Spinal cord (tissue), 10 donors: ENCODE data around the gene ASS1. TPM values are rescaled to one million over a fixed set of nuclear protein-coding genes. Genes with fewer than 3 reads are reported as not detected.

ENCODE experiments used
- DNase-seq, 6 donors: peaks; one replicate each; pipeline versions ENCODE4 v3.0.0 to v3.0.0-alpha.2; 2013 to 2015; ENCODE audit warnings: low spot score in 6 of 6, low read depth in 4 of 6
- H3K27ac ChIP-seq: one replicate; pipeline ENCODE4 v1.5.1; 2013; ENCODE audit warnings: low read depth, low read length, control low read depth
- H3K27me3 ChIP-seq: one replicate; pipeline ENCODE4 v1.6.1; 2013; ENCODE audit warnings: low read length; ENCODE audit not compliant: control insufficient read depth, insufficient read depth
- H3K36me3 ChIP-seq: one replicate; pipeline ENCODE4 v1.6.1; 2013; ENCODE audit warnings: low read length; ENCODE audit not compliant: control insufficient read depth, insufficient read depth
- H3K4me1 ChIP-seq: one replicate; pipeline ENCODE4 v1.6.1; 2013; ENCODE audit warnings: low read length; ENCODE audit not compliant: control insufficient read depth, insufficient read depth
- H3K4me3 ChIP-seq: one replicate; pipeline ENCODE4 v1.5.1; 2013; ENCODE audit warnings: low read depth, low read length, control low read depth
- H3K9me3 ChIP-seq: one replicate; pipeline ENCODE4 v1.6.1; 2013; ENCODE audit warnings: low read length; ENCODE audit not compliant: control insufficient read depth, insufficient read depth
- WGBS: methylation state at CpG from one replicate; pipeline ENCODE4 v1.1.5; 2013; ENCODE audit warnings: missing lambda C conversion rate; ENCODE audit not compliant: insufficient coverage; 5-methylcytosine and 5-hydroxymethylcytosine counted together
- polyA plus RNA-seq, 2 donors: library from polyadenylated mRNA; unstranded; fragments of 120-200 nt; gene quantifications; one replicate each; pipeline ENCODE4 v1.2.1, GENCODE V29; 2013; ENCODE audit not compliant: insufficient read length in 2 of 2
- total RNA-seq, 2 donors: library from RNA; depleted of rRNA in 1 of 2; stranded (reverse); fragments of 120-200 nt in 1 of 2; fragments of >200 nt in 1 of 2; gene quantifications; one replicate each; pipeline versions ENCODE4 v1.2.3 to v1.2.4, GENCODE V29; 2013 to 2014
- donor health status: healthy.

Gene ASS1
- total and polyA plus RNA-seq, 4 donors, result 40.2 to 234 (median 62.9) TPM

DNA sequence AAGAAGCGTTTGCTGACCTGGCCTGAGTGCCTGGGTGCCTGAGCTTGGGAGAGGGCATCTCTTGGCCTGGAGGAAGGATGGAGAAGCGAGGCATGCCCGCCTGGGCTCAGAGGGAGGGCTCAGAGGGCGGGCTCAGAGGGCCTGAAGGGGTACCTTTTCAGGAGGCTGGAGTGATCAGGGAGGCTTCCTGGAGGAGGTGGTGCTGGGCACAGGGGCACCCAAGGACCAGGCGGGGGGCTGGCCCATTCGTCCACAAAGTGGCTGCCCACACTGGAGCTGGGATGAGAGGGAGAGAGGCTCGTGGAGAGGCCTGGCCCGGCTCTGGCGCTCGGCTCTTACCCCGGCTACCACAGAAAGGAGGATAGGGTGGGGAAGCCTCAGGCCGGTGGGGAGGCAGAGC is 32.8 kb downstream of the ASS1 start:
- H3K4me1 ChIP-seq, result peaks cover 76% of the 10 kb centered on the region
- peaks cover 72% of the 10 kb centered on the region for H3K27me3 ChIP-seq
- H3K9me3 ChIP-seq, result no peaks in the 10 kb centered on the region
- 86% methylated on average over 9 of the region's 12 CpGs for WGBS
- H3K27ac ChIP-seq, result no peak overlapping the region
- DNase-seq, result no peak
- H3K4me3 ChIP-seq, result no peak overlapping the region
- H3K36me3 ChIP-seq, result peaks cover 20% of the 10 kb centered on the region

DNA sequence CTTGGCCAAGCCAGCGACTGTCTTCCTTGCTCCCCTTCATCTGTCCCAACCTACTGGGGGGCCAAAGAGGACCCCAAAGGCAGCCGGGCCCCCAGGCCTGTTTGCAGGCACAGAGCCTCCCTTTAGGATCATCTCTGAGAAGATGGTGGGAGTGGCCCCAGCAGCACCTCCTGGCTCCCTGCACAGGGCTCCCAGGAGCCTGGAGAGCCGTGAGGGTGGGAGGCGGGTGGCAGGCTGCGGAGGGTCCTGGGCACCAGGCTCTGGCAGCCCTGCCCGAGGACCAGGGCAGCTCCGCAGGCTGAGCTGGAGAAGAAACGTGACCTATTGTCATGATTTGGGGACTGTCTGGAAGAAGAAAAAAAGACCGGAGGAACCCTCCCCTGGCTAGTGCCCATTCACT is 33.4 kb downstream of the ASS1 start:
- no peak overlapping the region for H3K4me3 ChIP-seq
- no peaks in the 10 kb centered on the region for H3K9me3 ChIP-seq
- no peak for DNase-seq
- WGBS, result 62% methylated on average over 5 of the region's 9 CpGs
- H3K4me1 ChIP-seq, result peaks cover 73% of the 10 kb centered on the region
- peaks cover 20% of the 10 kb centered on the region for H3K36me3 ChIP-seq
- no peak overlapping the region for H3K27ac ChIP-seq
- peaks cover 72% of the 10 kb centered on the region for H3K27me3 ChIP-seq

DNA sequence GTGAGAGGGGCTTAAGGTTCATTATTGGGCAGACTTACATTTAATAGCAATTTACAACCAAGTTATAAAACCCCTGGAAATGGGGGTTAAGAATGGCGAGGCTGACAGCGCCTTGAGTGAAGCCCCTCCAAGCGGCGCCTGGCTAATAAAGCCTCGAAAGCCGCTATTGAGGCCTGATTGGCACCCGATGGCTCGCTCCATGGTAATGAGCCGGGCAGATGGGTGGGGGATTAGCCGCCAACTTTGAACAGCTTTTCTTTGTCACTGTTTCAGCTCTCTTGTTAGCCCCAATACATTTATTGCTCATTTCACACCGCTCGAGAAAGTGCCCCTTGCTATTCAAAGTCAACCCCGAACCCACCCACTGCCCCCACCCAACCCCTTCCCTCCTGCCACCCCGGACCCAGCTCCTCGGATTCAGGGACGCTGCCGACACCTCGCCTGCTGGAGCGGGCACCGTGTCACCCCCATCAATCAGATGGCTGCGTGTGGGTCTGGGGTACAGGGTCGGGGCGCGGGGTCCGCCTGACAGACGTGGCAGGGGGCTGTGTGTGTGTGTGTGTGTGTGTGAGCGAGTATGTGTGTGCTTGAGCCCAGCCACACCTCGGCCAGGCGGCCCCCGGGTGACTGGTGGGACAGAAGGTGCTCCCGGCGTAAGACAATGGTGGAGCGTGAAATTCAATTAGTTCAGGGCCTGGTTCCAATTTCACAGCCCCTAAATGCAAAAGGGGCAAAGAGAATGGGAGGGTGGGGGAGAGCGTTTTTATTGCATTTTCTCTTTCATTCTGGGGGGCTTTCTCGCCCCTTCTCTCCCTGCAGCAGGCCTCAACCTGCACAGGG is 34.2 kb downstream of the ASS1 start:
- 41% methylated on average over 13 of the region's 35 CpGs for WGBS
- H3K4me1 ChIP-seq, result peaks cover 74% of the 10 kb centered on the region
- no peak overlapping the region for H3K27ac ChIP-seq
- H3K4me3 ChIP-seq, result no peak overlapping the region
- DNase-seq, result peak in 2 of 6 donors; percentile 81 to 90
- H3K36me3 ChIP-seq, result peaks cover 20% of the 10 kb centered on the region
- peaks cover 75% of the 10 kb centered on the region for H3K27me3 ChIP-seq
- H3K9me3 ChIP-seq, result no peaks in the 10 kb centered on the region

- WGBS, result 53% methylated on average over 18 of the region's 19 CpGs
- peaks cover 75% of the 10 kb centered on the region for H3K27me3 ChIP-seq
- H3K4me1 ChIP-seq, result peaks cover 69% of the 10 kb centered on the region
- no peaks in the 10 kb centered on the region for H3K9me3 ChIP-seq
- H3K36me3 ChIP-seq, result peaks cover 20% of the 10 kb centered on the region
- DNase-seq, result no peak
- H3K4me3 ChIP-seq, result no peak overlapping the region
- no peak overlapping the region for H3K27ac ChIP-seq
Measured at GRCh38 chr9:130479587-130479986, 34.8 kb downstream of the ASS1 start.

DNA sequence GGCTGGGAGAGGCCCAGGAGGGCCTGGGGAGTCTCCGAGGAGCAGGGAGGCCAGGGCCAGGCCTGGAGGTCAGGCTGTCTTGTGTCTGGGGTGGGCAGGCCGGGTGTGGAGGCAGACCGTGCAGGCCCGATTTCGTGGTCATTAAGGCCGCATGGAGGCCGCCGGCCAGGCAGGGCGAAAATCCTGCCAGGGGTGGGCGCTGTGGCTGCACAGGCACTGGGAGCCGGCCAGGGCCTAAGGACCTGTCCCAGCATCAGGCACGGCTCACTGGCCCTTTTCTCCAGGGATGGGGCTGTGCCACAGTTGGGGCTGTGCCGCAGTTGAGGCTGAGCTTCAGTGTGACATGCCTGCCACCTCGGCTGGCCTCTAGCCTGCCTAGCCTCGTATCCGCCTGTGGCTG is 35.9 kb downstream of the ASS1 start:
- Histone ChIP-seq H3K27ac (no peak overlapping the region), H3K36me3 (peaks cover 20% of the 10 kb centered on the region), H3K4me1 (peaks cover 61% of the 10 kb centered on the region), H3K27me3 (peaks cover 76% of the 10 kb centered on the region), H3K9me3 (no peaks in the 10 kb centered on the region), H3K4me3 (no peak overlapping the region)
- WGBS, result 47% methylated on average over 16 of the region's 16 CpGs
- no peak for DNase-seq

GRCh38 chr9:130482463-130482862 is 37.7 kb downstream of the ASS1 start:
- Histone ChIP-seq H3K36me3 (peaks cover 15% of the 10 kb centered on the region), H3K27me3 (peaks cover 61% of the 10 kb centered on the region), H3K4me3 (no peak overlapping the region), H3K27ac (no peak overlapping the region), H3K4me1 (peaks cover 47% of the 10 kb centered on the region), H3K9me3 (no peaks in the 10 kb centered on the region)
- no peak for DNase-seq
- WGBS, result 56% methylated on average over 4 of the region's 5 CpGs

GRCh38 chr9:130483371-130483971 is 38.7 kb downstream of the ASS1 start:
- WGBS, result 23% methylated on average over 10 of the region's 16 CpGs
- H3K9me3 ChIP-seq, result no peaks in the 10 kb centered on the region
- peaks cover 53% of the 10 kb centered on the region for H3K27me3 ChIP-seq
- peaks cover 37% of the 10 kb centered on the region for H3K4me1 ChIP-seq
- peaks cover 9% of the 10 kb centered on the region for H3K36me3 ChIP-seq
- H3K27ac ChIP-seq, result no peak overlapping the region
- H3K4me3 ChIP-seq, result no peak overlapping the region
- peak in 1 of 6 donors; percentile 54 for DNase-seq

DNA sequence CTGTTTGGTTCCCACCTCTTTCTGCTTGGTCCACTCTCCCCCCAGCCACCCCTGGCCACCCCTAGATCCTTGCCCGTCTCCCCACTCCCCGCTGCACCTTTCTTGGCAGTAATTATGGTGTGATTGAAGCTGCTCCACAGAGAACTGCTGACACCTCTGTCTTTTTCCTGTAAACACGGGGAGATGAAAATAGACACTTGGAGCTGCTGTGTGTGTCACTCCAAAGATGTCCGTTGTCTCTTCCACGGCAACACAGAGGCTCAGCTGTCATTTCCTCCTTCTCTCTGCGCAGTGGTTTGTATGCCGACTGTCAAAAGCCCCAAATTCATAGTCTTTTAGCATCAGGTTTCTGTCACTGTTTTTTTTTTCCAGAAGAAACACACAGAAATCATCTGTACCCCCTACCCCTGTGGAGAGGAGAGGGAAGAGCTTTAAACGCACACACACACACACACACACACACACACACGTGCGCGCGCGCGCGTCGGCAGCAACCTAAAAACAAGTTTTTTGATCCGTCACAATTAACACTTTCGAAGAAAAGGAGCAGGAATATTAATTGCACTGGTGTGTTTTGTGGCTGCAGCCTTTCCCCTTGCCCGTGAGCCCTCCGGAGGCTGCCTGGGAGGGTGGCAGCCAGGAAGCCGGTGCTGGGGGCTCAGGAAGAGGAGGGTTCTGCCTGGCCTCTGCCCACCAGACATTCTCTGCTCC is 39.8 kb downstream of the ASS1 start:
- no peak overlapping the region for H3K4me3 ChIP-seq
- no peaks in the 10 kb centered on the region for H3K9me3 ChIP-seq
- peaks cover 9% of the 10 kb centered on the region for H3K36me3 ChIP-seq
- peak in 1 of 6 donors; percentile 43 for DNase-seq
- peaks cover 53% of the 10 kb centered on the region for H3K27me3 ChIP-seq
- peaks cover 26% of the 10 kb centered on the region for H3K4me1 ChIP-seq
- 58% methylated on average over 9 of the region's 21 CpGs for WGBS
- H3K27ac ChIP-seq, result no peak overlapping the region

GRCh38 chr9:130486103-130486502 is 41.3 kb downstream of the ASS1 start:
- WGBS, result 95% methylated on average over 2 of the region's 6 CpGs
- Histone ChIP-seq H3K27ac (no peak overlapping the region), H3K36me3 (peaks cover 3% of the 10 kb centered on the region), H3K27me3 (peaks cover 50% of the 10 kb centered on the region), H3K9me3 (no peaks in the 10 kb centered on the region), H3K4me3 (no peak overlapping the region), H3K4me1 (peaks cover 16% of the 10 kb centered on the region)
- no peak for DNase-seq
